Panc1 (cell line): ENCODE results near the gene DFFA. TPM values are rescaled to one million over a fixed set of nuclear protein-coding genes. Genes with fewer than 3 reads are reported as not detected.

ENCODE experiments used
- ATAC-seq: fragments of 200-7000 bp; cut with Tn5 transposase; 2 replicates; pipeline ENCODE4 v1.9.1; 2020; ENCODE audit warnings: mild to moderate bottlenecking, moderate library complexity
- BruUV-seq: library from RNA; stranded (reverse); fragments of 400-500 nt; replicated peaks from 2 replicates; lab custom pipeline; 2021; lab: Mats Ljungman, UMichigan
- CTCF ChIA-PET: fragments of 300-600 bp; sonication (Branson Sonifier 250); formaldehyde crosslinking; loops from one replicate; lab custom pipeline; 2022; ENCODE audit warnings: antibody characterized with exemption; lab: Charles Lee
- POLR2A ChIA-PET: fragments of 300-600 bp; sonication (Branson Sonifier 250); formaldehyde crosslinking; loops from one replicate; lab custom pipeline; 2022; ENCODE audit warnings: antibody characterized with exemption; lab: Charles Lee
- DNase-seq: peaks from one replicate; pipeline ENCODE4 v3.0.0-alpha.2; 2010; ENCODE audit warnings: low read depth, low spot score
- H3K27ac ChIP-seq: 2 replicates; pipeline ENCODE4 v1.5.1; 2011; ENCODE audit warnings: mild to moderate bottlenecking, low read length, inconsistent platforms
- H3K27me3 ChIP-seq: fragments of 200-500 bp; sonication (Bioruptor generic); 2 replicates; pipeline ENCODE4 v1.6.0; 2014; ENCODE audit warnings: low read length, inconsistent platforms; ENCODE audit not compliant: control insufficient read depth, insufficient read depth
- H3K36me3 ChIP-seq: fragments of 200-500 bp; sonication (Bioruptor generic); 2 replicates; pipeline ENCODE4 v1.5.1; 2014; ENCODE audit warnings: inconsistent platforms, mild to moderate bottlenecking, low read length, moderate library complexity; ENCODE audit not compliant: control insufficient read depth, insufficient read depth
- H3K4me1 ChIP-seq: 2 replicates; pipeline ENCODE4 v1.5.1; 2011; ENCODE audit warnings: inconsistent platforms, mild to moderate bottlenecking, low read length, moderate library complexity; ENCODE audit not compliant: control insufficient read depth, insufficient read depth
- H3K4me3 ChIP-seq, 2 experiments: 2 replicates each; pipeline ENCODE4 v1.5.1; 2011 to 2012; ENCODE audit warnings: low read depth in 2 of 2, low read length in 2 of 2, mild to moderate bottlenecking in 2 of 2, inconsistent platforms in 1 of 2, moderate library complexity in 1 of 2
- H3K9me3 ChIP-seq: fragments of 200-500 bp; sonication (Bioruptor generic); 2 replicates; pipeline ENCODE4 v1.5.1; 2014; ENCODE audit warnings: low read depth, mild to moderate bottlenecking, inconsistent platforms, low read length, moderate library complexity; ENCODE audit not compliant: control insufficient read depth, insufficient read depth
- CTCF ChIP-seq: fragments of 450-650 bp; IDR thresholded peaks from 2 replicates; pipeline ENCODE4 v1.5.1; 2017; ENCODE audit warnings: mild to moderate bottlenecking
- POLR2AphosphoS5 ChIP-seq: IDR thresholded peaks from 2 replicates; pipeline ENCODE4 v1.6.1; 2012; ENCODE audit warnings: mild to moderate bottlenecking, low read depth, low read length, moderate library complexity
- REST ChIP-seq, 2 experiments: IDR thresholded peaks; 2 replicates each; pipeline ENCODE4 v1.6.1; 2011 to 2012; ENCODE audit warnings: low read depth in 2 of 2, control low read depth in 1 of 2, low read length in 1 of 2, mild to moderate bottlenecking in 1 of 2, moderate library complexity in 1 of 2; ENCODE audit not compliant: insufficient read depth in 1 of 2
- SIN3A ChIP-seq: IDR thresholded peaks from 2 replicates; pipeline ENCODE4 v1.6.1; 2012; ENCODE audit warnings: low read depth, mild to moderate bottlenecking, low read length, moderate library complexity, borderline replicate concordance; ENCODE audit not compliant: insufficient read depth
- TCF7L2 ChIP-seq: IDR thresholded peaks from 2 replicates; pipeline ENCODE4 v1.6.1; 2011; ENCODE audit warnings: mild to moderate bottlenecking, low read depth, low read length, inconsistent platforms
- in situ Hi-C: cut with HindIII; loops from 2 replicates; pipeline ENCODE4 v1.10.0; 2016; ENCODE audit warnings: low sequenced_read_pairs, low pct_unique_long_range_greater_than_20kb
- intact Hi-C: fragments of 100-400 bp; cut with micrococcal nuclease; formaldehyde crosslinking; loops from one replicate; pipeline ENCODE4 v1.10.0; 2022; ENCODE audit not compliant: unreplicated experiment
- total RNA-seq: library from RNA; stranded (reverse); gene quantifications from one replicate; pipeline ENCODE4 v1.2.1, GENCODE V29; 2021; ENCODE audit not compliant: unreplicated experiment

The DFFA gene
- total RNA-seq, 1 experiment from 2014 or later: 68.1 TPM

- BruUV-seq: no TSS peak
- ATAC-seq (no peak), DNase-seq (no peak)
- H3K4me3 ChIP-seq: no peak overlapping the region
- no peaks in the 10 kb centered on the region for H3K36me3 ChIP-seq
- no peak overlapping the region for H3K27ac ChIP-seq
- TF ChIP-seq REST (IDR thresholded peaks at IDR 0.05; ENCODE audit: insufficient read depth in 1 of 2, low read depth in 2 of 2, low read length in 1 of 2) (no peak), CTCF (no peak)
- ChIA-PET CTCF (no interaction called here), POLR2A (no interaction called here)
- no peaks in the 10 kb centered on the region for H3K4me1 ChIP-seq
- no peaks in the 10 kb centered on the region for H3K9me3 ChIP-seq
- in situ Hi-C loops (no loop called here), intact Hi-C loops (no loop called here)
- no peaks in the 10 kb centered on the region for H3K27me3 ChIP-seq
Measured at GRCh38 chr1:10450156-10450814, 22.0 kb downstream of the DFFA start.

- intact Hi-C loops: no loop called here
- TF ChIP-seq TCF7L2 (no peak), POLR2AphosphoS5 (no peak), SIN3A (no peak), REST (IDR thresholded peaks at IDR 0.05; ENCODE audit: insufficient read depth in 1 of 2, low read depth in 2 of 2, low read length in 1 of 2) (no peak), CTCF (no peak)
- Histone ChIP-seq H3K36me3 (no peaks in the 10 kb centered on the region), H3K4me1 (no peaks in the 10 kb centered on the region), H3K9me3 (no peaks in the 10 kb centered on the region), H3K27me3 (no peaks in the 10 kb centered on the region), H3K4me3 (no peak within 1 kb of the TSS), H3K27ac (no peak within 1 kb of the TSS)
- ATAC-seq (no peak), DNase-seq (no peak)
- ChIA-PET POLR2A (no interaction called here), CTCF (no interaction called here)
- in situ Hi-C loops: no loop called here
- no TSS peak for BruUV-seq
Measured at GRCh38 chr1:10449751-10450150, 22.6 kb downstream of the DFFA start, which contains the start of gene CORT. CORT (plus strand) TSS chr1:10450031; CDS start chr1:10450224, 193 bp downstream.
